HCEC 1CT (cell line): Measurements from ENCODE around the gene TMPRSS13.
"Not testable (repeated sequence)": the region's sequence is repeated elsewhere in the genome, so short reads cannot be mapped to it uniquely, and the experiment has no call there.

Experiments used
- DNase-seq: peaks from one replicate; pipeline ENCODE4 v3.0.0-alpha.2; 2017

TMPRSS13 gene

DNA sequence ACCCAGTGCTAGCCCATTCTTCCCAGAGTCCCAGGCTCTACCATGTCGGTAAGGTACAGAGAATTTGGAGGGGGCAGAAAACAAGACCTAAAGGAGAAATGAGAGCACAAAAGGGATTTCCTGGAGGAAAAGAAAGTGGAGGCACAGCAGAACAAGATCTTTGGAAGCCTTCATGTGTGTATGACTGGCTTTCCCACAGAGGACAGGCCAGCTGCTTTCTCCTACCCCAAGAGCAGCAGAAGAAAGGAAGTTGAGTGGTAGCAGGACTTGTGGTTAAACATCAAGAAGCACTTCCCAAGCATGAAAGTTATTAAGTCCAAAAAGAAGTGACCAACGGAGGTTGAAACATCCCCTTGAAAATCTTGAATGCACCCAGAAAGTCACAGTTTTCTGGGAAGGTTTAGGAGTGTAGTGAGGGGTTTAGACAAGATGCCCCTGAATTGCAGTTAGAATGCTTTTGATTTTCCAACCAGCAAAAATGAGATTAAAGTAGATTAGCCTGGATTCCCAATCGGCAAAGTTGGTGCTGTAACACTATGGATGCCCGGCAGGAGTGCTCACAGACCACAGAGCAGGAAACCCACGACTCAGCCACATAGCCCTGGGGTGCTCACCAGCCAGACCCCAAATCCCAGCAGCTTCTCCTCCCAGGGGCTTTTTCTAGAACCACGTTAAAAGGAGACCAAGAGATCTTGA is 608 bp downstream of the TMPRSS13 start:
- no peak for DNase-seq

DNA sequence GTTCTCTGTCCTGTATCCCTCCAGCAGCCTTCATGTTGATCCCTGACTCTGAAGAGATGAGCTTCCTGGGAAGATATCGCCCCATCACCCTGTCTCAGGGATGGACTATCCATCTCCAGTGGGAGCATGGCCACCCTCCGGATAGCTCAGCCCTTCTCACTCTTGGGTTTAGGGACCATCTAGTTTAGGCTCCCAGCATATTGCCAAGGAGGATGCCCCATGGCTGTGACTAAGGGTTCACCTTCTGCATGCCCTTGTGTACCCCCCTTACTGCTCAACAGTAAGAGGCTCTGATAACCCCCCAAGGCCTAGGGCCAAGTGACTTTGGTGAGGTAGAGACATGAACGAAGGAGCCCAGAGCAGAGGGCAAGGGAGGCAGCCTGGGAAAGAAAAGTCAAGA is 1.3 kb downstream of the TMPRSS13 start:
- no peak for DNase-seq

GRCh38 chr11:117926166-117926565 is 3.0 kb downstream of the TMPRSS13 start:
- not testable (repeated sequence) for DNase-seq

- no peak for DNase-seq
Measured at GRCh38 chr11:117925198-117925925, 3.8 kb downstream of the TMPRSS13 start.

DNA sequence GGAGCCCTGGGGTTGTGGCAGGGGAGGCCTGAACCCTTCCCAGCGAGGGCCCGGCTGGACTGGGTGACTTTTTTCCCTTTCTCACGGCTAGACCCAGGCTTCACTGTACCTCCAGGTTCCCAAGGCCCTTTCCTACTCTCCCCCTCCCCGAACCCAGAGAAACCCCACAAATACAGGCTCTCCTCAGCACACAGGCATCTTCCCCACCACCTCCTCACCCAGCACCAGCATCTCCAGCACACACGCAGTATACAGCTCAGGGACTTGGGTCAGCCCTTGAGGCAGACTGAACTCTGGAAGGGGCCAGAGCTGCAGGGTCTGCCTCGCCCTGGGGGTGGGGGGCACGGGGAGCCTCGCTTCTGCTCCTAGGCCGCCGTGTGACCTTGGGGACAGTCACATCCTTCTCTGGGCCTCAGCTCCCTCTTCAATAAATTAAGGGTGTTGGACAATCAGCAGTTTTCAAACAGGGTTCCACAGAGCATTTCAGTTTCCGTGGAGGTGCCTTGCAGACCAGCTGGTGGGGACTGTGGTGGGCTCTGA is 4.5 kb downstream of the TMPRSS13 start:
- DNase-seq = no peak

DNA sequence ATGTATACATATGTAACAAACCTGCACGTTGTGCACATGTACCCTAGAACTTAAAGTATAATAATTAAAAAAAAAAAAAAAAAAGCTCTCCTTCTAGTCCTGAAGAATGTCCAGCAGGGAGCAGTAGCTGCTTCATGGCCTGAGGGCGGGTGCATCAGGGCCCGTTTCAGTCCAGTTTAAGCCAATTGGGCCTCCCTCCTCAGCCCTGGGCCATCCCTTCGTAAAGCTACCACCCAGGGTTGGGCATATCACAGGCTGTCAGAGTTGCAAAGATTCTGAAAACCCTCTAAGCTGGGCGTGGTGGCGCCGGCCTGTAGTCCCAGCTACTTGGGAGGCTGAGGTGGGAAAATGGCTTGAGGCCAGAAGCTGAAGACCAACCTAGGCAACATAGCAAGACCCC is 5.4 kb downstream of the TMPRSS13 start:
- DNase-seq = no peak

GRCh38 chr11:117923275-117923674 is 5.9 kb downstream of the TMPRSS13 start:
- DNase-seq = no peak

GRCh38 chr11:117921893-117922292 is 7.3 kb downstream of the TMPRSS13 start:
- no peak for DNase-seq

DNA sequence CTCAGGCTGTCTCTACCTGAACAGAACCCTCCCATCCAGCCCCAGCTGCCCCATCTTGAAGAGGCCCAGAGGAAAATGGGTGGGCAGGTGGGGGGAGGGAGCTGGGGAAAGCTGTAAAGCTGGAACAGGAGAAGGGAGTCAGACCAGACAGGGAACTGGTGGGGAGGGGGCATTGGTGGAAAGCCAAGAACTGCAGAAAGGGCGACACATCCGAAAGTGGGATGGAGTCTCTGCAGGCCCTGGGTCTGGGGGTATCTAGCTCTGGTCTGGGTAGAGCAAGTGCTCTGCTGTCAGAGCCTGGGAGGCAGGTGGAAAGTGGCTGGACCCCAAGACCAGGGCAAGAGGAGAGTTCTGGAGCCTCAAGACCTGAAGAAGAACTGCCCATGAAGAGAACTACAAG is 7.7 kb downstream of the TMPRSS13 start:
- no peak for DNase-seq

DNA sequence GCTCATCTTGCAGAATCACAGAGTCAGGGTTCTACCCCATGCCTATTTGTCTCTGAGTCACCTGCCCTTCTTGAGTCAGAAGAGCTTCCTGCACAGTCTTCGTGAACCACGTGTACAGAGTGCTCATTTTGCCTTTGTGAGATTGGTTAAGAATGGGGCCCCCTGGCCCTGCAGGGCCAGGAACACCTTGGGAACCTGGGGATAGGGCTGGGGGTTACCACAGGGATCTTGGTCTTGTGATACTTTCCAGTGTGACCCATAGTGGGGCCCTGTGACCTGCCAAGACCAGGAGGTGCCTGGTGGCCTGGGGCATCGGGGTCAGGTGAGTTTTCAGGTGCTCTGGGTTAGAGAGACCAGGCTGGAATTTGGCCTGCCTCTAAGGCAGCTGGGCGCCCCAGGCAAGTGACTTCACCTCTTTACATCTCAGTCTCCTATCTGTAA is 9.4 kb downstream of the TMPRSS13 start:
- no peak for DNase-seq

DNA sequence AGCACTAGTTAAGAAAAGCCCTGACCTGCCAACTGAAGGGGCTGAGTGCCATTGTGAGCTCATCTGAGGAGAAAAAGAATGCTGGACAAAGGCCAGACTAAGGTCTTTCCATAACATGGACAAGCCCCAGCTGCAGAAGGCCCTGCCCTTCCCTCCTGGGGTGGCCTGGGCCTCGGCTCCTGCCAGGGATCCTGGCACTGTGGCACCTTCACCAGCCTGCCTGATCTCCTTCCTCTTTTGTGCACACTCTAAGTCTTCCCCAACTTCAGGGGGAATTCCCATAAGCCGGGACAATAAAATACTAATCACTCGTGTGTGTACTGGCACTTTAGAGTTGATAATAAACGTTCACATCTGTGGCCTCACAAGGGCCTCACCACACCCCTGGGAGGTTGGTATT is 9.9 kb downstream of the TMPRSS13 start:
- no peak for DNase-seq

DNA sequence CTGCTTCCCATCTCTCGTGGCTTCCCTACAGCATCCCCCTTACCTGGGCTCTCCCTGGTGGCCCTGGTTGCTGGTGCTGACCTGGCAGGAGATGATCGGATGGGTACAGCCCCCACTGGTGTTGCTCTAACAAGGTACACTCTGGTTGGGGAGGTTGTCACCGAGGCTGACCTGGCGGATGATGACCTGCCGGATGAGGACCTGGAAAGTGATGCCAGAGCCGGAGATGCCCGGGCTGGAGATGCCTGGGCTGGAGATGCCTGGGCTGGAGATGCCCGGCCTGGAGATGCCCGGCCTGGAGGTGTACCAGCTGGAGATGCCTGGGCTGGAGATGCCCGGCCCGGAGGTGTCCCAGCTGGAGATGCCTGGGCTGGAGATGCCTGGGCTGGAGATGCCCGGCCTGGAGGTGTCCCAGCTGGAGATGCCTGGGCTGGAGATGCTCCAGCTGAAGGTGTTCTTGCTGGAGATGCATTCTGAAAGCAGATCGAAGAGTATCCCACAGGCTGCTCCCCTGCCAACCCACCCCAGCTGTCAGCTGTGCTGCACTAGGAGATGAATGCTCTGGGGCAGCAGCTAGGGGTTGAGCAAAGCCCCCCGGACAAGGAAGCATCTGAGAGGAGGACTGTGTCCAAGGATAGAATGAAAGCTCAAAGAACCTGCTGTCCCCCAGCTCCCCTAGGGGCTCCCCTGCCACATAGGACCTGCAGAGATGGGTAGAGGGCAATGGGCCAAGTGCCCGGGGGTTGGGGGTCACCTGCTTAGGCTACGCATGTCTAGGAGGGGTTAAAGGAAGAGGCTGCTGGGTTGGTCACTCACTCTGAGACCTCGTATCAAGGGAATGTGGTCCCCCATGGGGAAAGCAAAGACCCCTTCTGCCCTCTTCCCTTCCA is 10.6 kb downstream of the TMPRSS13 start:
- no peak for DNase-seq

DNA sequence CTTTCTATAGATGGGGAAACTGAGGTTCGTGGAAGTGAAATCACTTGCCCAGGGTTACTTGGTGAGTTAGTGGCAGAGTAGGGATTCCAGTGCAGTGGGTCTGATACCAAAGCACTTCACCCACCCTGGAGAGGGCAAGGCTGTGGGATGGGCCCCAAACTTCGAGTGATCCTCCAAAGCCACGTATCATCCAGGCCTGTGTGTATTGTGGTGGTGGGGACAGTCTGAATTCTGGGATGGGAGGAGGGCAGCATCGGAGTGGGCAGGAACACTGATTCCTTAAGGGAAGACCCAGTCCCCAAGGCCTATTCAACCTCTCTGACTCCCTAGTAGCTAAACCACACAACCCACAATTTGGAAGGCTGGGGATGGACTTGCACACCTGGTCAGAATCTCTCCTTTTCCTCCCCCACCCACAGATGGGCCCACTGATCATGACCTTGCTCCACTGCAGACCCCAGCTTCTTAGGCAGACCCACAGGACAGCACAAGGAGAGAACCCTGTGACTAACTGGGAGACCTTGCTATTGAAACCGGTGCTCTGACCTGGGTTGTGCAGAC is 11.5 kb downstream of the TMPRSS13 start:
- no peak for DNase-seq

DNA sequence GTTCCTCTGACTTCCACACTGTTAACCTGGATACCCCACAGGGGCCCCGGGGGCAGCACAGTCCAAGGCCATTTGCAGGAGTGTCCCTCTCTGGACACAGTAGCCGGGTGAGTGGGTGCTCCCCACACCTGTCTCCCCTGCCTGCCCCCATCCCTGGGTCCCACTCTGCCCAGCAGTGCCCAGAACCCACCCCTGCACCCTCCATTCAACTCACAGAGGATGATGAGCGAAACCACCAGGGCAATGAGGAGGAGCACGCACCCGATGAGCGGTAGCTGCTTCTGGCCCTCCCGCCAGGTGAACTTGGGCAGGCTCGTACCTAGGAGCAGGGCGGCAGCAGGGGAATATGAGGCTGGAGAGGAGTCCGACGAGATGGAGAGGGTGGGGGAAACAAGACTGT is 12.2 kb downstream of the TMPRSS13 start:
- no peak for DNase-seq

DNA sequence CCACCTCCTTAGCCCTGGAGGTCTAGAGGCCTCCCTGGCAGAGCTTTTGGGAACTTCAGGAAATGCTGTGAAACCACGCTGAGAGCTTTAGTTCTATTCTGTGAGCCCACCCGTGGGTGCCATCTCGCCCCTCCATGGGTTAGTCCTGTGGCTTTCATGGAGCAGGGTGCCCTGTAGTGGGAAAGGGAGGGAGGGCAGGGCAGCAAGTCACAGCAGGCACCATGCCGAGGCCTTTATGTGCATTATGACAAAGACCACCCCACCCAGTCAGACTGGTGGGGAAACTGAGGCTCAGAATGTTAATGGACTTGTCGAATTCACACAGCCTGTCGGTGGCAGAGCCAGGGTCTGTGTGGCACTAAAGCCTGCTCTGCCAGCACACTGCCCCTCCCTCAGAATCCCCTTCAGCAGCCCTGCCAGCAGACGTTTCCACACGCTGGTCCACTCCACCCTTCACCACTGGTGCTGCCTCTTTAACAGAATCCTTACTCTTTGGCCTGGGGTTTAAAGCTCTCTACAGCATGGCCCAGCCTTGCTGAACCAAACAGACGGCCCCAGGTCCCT is 13.4 kb downstream of the TMPRSS13 start:
- DNase-seq = no peak

- no peak for DNase-seq
Measured at GRCh38 chr11:117914991-117915618, 14.1 kb downstream of the TMPRSS13 start.

DNA sequence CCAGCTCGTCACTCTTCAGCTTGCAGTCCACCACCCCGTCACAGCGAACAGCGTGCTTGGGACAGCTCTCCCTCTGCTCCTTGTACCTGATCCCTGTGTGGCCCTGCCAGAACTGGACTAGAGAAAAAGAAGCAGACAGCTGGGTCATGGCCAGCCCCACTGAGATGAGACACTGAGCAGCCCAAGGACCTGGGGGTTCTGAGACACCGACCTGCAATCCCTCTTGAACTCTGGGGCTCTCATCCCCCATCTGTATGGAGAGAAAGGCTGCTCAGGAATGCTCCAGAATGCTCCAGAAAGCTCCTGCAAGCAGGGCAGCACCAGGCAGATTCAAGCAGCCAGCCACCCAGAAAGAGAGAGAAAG is 14.8 kb downstream of the TMPRSS13 start:
- no peak for DNase-seq

DNA sequence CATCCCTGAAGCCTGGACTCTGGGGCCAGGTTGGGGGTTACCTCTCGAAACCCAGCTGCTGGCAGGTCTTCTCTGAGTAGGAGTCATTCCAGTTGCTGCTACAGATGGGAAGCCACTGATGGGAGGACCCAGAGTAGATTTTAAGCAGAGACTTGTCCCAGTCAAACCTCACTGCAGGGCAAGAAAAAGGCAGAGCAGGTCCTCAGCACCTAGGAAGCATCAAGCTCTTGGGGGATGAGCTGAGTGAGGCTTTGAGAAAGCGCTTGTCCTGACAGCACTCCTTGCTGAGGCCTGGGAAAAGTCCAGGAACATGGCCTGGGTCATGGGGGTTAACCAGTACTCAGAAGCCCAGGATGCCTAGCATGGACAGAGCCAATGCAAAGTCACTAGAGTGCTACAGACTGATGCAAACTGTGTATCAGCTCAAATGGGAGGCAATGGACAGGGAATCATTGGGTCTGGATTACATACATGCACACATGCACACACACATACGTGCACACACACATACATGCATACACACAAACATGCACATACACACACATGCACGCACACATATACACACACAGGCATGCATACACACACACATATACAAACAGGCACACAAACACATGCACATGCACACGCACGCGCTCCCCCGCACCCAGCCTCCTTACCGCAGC is 15.3 kb downstream of the TMPRSS13 start:
- no peak for DNase-seq

GRCh38 chr11:117912497-117912896 is 16.7 kb downstream of the TMPRSS13 start:
- DNase-seq = no peak

DNA sequence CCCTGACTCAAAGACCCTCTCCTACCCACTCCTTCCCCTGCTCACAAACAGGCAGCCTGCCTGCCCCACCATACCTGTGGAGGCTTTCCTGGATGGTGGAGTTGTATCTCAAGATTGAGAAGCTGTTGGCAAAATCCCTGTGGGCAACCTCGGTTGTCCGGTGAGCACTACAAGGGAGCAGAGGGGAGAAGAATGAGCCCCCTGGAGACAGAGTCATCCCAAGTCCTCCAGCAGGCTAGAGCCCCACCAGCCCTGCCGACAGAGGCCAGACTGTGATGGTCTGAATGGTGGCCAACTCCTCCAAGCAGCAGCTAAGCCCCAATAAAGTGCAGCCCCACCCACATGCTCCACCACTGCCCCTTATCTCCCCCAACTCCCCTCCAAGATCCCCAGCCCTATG is 17.5 kb downstream of the TMPRSS13 start:
- no peak for DNase-seq

- DNase-seq = no peak
Measured at GRCh38 chr11:117910941-117911655, 18.1 kb downstream of the TMPRSS13 start.
